ENCODE data around the gene TOB1.

Gene TOB1

GRCh38 chr17:50833510-50834428 is 32.4 kb downstream of the TOB1 start:
- in situ Hi-C loops (cut with MboI; ENCODE audit: low sequenced_read_pairs), result no loop called here

GRCh38 chr17:50832864-50833381 is 33.2 kb downstream of the TOB1 start:
- in situ Hi-C loops (cut with MboI; ENCODE audit: low sequenced_read_pairs), result no loop called here

DNA sequence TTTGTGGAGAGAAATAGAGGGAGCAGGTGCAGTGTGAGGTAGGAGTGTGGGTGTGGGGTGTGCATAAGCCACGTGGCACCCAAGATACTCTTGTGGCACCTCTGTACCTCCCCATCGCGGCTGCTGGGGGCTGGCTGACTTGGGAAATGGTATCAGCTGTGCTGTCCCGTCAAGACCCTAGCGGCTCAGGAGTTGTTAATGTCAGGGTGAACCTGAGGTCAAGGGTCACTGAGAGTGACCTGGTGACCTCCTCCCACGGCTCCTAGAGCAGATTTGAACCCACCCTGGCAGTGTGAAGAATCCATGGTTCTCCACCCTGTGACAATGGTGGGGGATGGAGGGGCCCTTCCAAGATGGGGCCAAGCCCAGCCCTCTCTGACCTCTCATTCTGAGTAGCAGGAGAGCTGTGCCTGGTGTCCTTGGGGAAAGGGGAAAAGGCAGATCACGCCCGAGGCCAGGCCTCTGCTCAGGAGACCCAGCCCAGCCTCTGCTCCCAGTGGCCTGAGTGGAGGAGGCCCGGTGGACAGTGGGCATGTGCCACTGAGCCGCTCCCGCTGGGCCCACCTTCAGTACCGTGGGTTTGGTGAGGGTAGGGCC is 33.8 kb downstream of the TOB1 start:
- in situ Hi-C loops (cut with MboI; ENCODE audit: low sequenced_read_pairs), result no loop called here

DNA sequence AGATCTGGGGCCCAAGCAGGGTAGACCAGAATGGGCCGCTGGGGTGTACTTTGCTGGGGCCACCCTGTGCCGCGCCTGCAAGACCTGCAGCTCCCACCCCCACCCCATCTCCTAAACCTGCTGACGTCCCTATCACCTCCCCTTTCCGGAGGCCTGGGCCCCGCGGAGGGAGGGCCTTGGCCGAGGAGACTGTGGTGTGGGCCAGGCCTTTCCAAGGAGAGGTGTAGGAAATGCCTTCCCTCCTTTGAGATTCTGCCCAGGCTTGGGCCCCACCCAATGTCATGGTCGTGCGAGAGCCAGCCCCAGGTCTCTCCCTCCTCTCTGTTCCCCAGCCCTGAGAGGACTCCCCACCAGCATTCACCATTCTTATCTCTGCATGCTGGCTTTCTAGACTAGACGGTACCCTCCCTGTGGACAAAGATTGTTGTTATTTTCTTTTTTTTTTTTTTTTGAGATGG is 34.7 kb downstream of the TOB1 start:
- in situ Hi-C loops (cut with MboI; ENCODE audit: low sequenced_read_pairs), result no loop called here

GRCh38 chr17:50830994-50831393 is 35.2 kb downstream of the TOB1 start:
- in situ Hi-C loops (cut with MboI; ENCODE audit: low sequenced_read_pairs), result no loop called here

- in situ Hi-C loops (cut with MboI; ENCODE audit: low sequenced_read_pairs), result no loop called here
Observed at GRCh38 chr17:50830352-50830751, 35.8 kb downstream of the TOB1 start.

- in situ Hi-C loops (cut with MboI; ENCODE audit: low sequenced_read_pairs), result no loop called here
Observed at GRCh38 chr17:50829332-50829731, 36.8 kb downstream of the TOB1 start.

DNA sequence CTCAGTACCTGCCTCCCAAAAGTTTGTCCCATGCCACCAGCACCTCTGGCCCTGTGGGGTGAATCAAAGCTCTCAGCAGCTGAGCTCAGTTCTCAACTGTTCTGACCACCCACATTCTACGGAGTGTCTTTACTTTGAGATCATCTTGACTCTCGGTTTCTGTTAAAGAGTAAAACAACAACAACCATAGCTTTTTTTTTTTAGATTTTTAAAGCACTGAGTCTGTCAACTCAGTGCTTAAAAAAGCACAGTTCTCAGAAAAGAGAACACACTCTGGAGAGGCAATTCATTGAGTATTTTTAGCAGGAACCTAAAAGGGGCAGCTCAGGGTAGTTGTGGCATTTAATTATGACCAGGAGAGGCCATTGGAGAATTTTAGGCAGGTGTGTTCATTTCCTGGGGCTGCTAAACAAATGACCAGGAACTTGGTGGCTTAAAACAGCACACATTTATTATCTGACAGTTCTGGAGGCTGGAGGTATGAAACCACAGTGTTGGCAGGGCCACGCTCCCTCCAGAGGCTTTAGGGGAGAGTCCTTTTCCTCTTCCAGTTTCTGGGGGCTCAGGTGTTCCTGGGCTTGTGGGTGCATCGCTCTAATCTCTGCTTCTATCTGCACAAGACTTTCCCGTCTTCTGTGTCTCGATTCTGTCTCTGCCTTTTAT is 37.5 kb downstream of the TOB1 start:
- in situ Hi-C loops (cut with MboI; ENCODE audit: low sequenced_read_pairs), result no loop called here

GRCh38 chr17:50825188-50825587 is 41.0 kb downstream of the TOB1 start:
- in situ Hi-C loops (cut with MboI; ENCODE audit: low sequenced_read_pairs), result no loop called here

GRCh38 chr17:50824429-50824828 is 41.7 kb downstream of the TOB1 start:
- in situ Hi-C loops (cut with MboI; ENCODE audit: low sequenced_read_pairs), result no loop called here

GRCh38 chr17:50822550-50822949 is 43.6 kb downstream of the TOB1 start:
- in situ Hi-C loops (cut with MboI; ENCODE audit: low sequenced_read_pairs), result no loop called here

- in situ Hi-C loops (cut with MboI; ENCODE audit: low sequenced_read_pairs), result no loop called here
Observed at GRCh38 chr17:50820651-50821050, 45.5 kb downstream of the TOB1 start.

GRCh38 chr17:50818921-50819657 is 47.1 kb downstream of the TOB1 start:
- in situ Hi-C loops (cut with MboI; ENCODE audit: low sequenced_read_pairs), result no loop called here

DNA sequence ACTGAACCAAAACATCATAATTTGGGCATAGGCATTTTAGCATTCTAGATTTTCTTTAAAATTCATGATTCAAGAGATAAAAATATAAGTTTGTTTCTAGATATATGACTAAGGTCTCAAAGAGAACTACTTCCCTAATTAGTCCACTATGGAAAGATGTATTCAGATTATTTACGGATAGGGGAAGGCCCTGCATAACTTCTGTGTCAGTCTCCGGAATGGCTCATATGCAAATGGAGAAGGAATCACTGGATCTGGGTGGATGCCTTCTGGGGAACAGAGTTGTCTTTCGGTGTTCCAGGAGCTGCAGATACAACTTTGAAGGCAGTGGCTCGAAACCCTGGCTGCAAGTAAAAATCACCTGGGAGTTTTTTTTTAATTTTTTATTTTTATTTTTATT is 47.9 kb downstream of the TOB1 start:
- in situ Hi-C loops (cut with MboI; ENCODE audit: low sequenced_read_pairs), result no loop called here

GRCh38 chr17:50817838-50818237 is 48.3 kb downstream of the TOB1 start:
- in situ Hi-C loops (cut with MboI; ENCODE audit: low sequenced_read_pairs), result no loop called here

GRCh38 chr17:50816771-50817751 is 49.1 kb downstream of the TOB1 start:
- in situ Hi-C loops (cut with MboI; ENCODE audit: low sequenced_read_pairs), result no loop called here

DNA sequence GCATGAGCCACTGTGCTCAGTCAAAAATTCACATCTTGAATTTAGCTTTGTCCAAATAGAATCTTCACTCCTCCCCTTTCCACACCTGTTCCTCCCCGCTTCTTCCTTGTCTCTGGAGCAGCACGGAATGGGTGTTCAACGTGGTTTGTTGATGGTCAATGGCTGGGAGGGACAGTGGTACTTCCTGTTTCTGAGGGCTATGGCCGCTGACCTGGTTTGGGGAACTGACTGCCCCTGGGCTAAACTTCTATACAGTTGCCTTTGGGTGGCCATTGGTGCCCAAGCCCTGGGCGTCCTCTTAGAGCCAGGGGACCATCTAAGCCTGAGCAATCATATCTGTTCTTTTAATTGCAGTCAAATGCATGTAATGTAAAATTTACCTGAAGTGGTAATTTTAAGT is 49.9 kb downstream of the TOB1 start:
- in situ Hi-C loops (cut with MboI; ENCODE audit: low sequenced_read_pairs), result no loop called here

GRCh38 chr17:50815400-50815799 is 50.8 kb downstream of the TOB1 start:
- in situ Hi-C loops (cut with MboI; ENCODE audit: low sequenced_read_pairs), result no loop called here

- in situ Hi-C loops (cut with MboI; ENCODE audit: low sequenced_read_pairs), result no loop called here
Observed at GRCh38 chr17:50813583-50813982, 52.6 kb downstream of the TOB1 start.

Data from HL-60/S4 treated with retinoic acid at 250 ng/mL for 4 days and 3 days (cell line).